ENCODE data around the gene B4GALT2.

GRCh38 chr1:43947874-43948437, 31.1 kb upstream of the B4GALT2 start:
- no peak for TF ChIP-seq CTCF (conservative IDR thresholded peaks at IDR 0.05; ENCODE audit: low read length)
- no peak for TF ChIP-seq EZH2phosphoT487 (IDR thresholded peaks at IDR 0.05; ENCODE audit: borderline replicate concordance, low read depth, low read length)
